Liver (tissue), 9 donors: ENCODE measurements around the gene ASH1L. TPM values are rescaled to one million over a fixed set of nuclear protein-coding genes. Genes with fewer than 3 reads are reported as not detected.
"Not testable (repeated sequence)": the region's sequence is repeated elsewhere in the genome, so short reads cannot be mapped to it uniquely, and the experiment has no call there.

Source experiments
- DNase-seq: peaks from one replicate; pipeline ENCODE4 v3.0.0-alpha.2; 2017; ENCODE audit warnings: low spot score
- H3K27ac ChIP-seq, 2 donors: one replicate each; pipeline ENCODE4 v1.7.0; 2013; ENCODE audit warnings: inconsistent platforms in 2 of 2, low read length in 2 of 2, control low read depth in 1 of 2, low read depth in 1 of 2, mild to moderate bottlenecking in 1 of 2
- H3K27me3 ChIP-seq, 4 donors: one replicate each; pipeline versions ENCODE4 v1.6.1 to v1.7.0; 2013; ENCODE audit warnings: low read length in 3 of 4, inconsistent platforms in 1 of 4, mild to moderate bottlenecking in 1 of 4, moderate library complexity in 1 of 4; ENCODE audit not compliant: control insufficient read depth in 4 of 4, insufficient read depth in 4 of 4
- H3K36me3 ChIP-seq, 4 donors: one replicate each; pipeline versions ENCODE4 v1.6.1 to v1.7.0; 2013; ENCODE audit warnings: low read length in 3 of 4, mild to moderate bottlenecking in 3 of 4, low read depth in 1 of 4, moderate library complexity in 1 of 4; ENCODE audit not compliant: control insufficient read depth in 4 of 4, insufficient read depth in 3 of 4
- H3K4me1 ChIP-seq, 4 donors: one replicate each; pipeline versions ENCODE4 v1.6.1 to v1.7.0; 2013; ENCODE audit warnings: low read length in 3 of 4, mild to moderate bottlenecking in 3 of 4, moderate library complexity in 1 of 4; ENCODE audit not compliant: control insufficient read depth in 4 of 4, insufficient read depth in 4 of 4
- H3K4me3 ChIP-seq, 3 donors: one replicate each; pipeline versions ENCODE4 v1.6.1 to v1.7.0; 2013; ENCODE audit warnings: low read length in 3 of 3, control low read depth in 1 of 3, low read depth in 1 of 3, mild to moderate bottlenecking in 1 of 3
- H3K9ac ChIP-seq, 2 donors: one replicate each; pipeline ENCODE4 v1.7.0; 2013; ENCODE audit warnings: low read length in 2 of 2, mild to moderate bottlenecking in 2 of 2, moderate library complexity in 2 of 2, control low read depth in 1 of 2, low read depth in 1 of 2
- H3K9me3 ChIP-seq, 4 donors: one replicate each; pipeline versions ENCODE4 v1.6.1 to v1.7.0; 2013; ENCODE audit warnings: low read length in 3 of 4; ENCODE audit not compliant: control insufficient read depth in 4 of 4
- EGR1 ChIP-seq, 2 donors: IDR thresholded peaks; 2 replicates each; pipeline ENCODE4 v1.6.1; 2016 to 2018; ENCODE audit warnings: antibody characterized with exemption in 2 of 2, low read depth in 2 of 2
- FOXA1 ChIP-seq: IDR thresholded peaks from 2 replicates; pipeline ENCODE4 v1.6.1; 2016; ENCODE audit warnings: antibody characterized with exemption
- FOXA2 ChIP-seq: IDR thresholded peaks from 2 replicates; pipeline ENCODE4 v1.6.1; 2016; ENCODE audit warnings: antibody characterized with exemption
- GABPA ChIP-seq, 2 donors: IDR thresholded peaks in 1 of 2; conservative IDR thresholded peaks in 1 of 2; 2 replicates each; pipeline ENCODE4 v1.6.1; 2016; ENCODE audit warnings: antibody characterized with exemption in 2 of 2, mild to moderate bottlenecking in 1 of 2, moderate library complexity in 1 of 2
- HNF4A ChIP-seq, 2 donors: conservative IDR thresholded peaks; 2 replicates each; pipeline ENCODE4 v1.6.1; 2016; ENCODE audit warnings: antibody characterized with exemption in 2 of 2, mild to moderate bottlenecking in 2 of 2
- HNF4G ChIP-seq: IDR thresholded peaks from 2 replicates; pipeline ENCODE4 v1.6.1; 2016; ENCODE audit warnings: antibody characterized with exemption
- JUND ChIP-seq, 2 donors: IDR thresholded peaks; 2 replicates each; pipeline ENCODE4 v1.6.1; 2016; ENCODE audit warnings: antibody characterized with exemption in 2 of 2
- RAD21 ChIP-seq, 2 donors: IDR thresholded peaks; 2 replicates each; pipeline ENCODE4 v1.6.1; 2016; ENCODE audit warnings: antibody characterized with exemption in 2 of 2, mild to moderate bottlenecking in 2 of 2
- RXRA ChIP-seq, 2 donors: IDR thresholded peaks; 2 replicates each; pipeline ENCODE4 v1.6.1; 2017 to 2018; ENCODE audit warnings: antibody characterized with exemption in 2 of 2, mild to moderate bottlenecking in 1 of 2
- SP1 ChIP-seq: IDR thresholded peaks from 2 replicates; pipeline ENCODE4 v1.6.1; 2018; ENCODE audit warnings: antibody characterized with exemption, mild to moderate bottlenecking
- TAF1 ChIP-seq: conservative IDR thresholded peaks from 2 replicates; pipeline ENCODE4 v1.6.1; 2016; ENCODE audit warnings: antibody characterized with exemption, mild to moderate bottlenecking
- YY1 ChIP-seq: IDR thresholded peaks from 2 replicates; pipeline ENCODE4 v1.6.1; 2016; ENCODE audit warnings: antibody characterized with exemption, mild to moderate bottlenecking
- WGBS: extraction: QIAGEN DNeasy Blood & Tissue Kit; methylation state at CpG from one replicate; pipeline ENCODE4 v1.1.7; 2013; 5-methylcytosine and 5-hydroxymethylcytosine counted together
- polyA plus RNA-seq, 2 donors: library from polyadenylated mRNA; stranded (reverse) in 1 of 2; unstranded in 1 of 2; fragments of 200-250 nt in 1 of 2; fragments of >200 nt in 1 of 2; fragmentation: Nextera tagmentation in 1 of 2; extraction: Ambion mirVana in 1 of 2; gene quantifications; one replicate each; pipeline versions ENCODE4 v1.2.1 to v1.2.3, GENCODE V29; 2013 to 2015
- total RNA-seq, 2 donors: library from RNA; depleted of rRNA; stranded (reverse); fragments of >200 nt; gene quantifications; one replicate each; pipeline ENCODE4 v1.2.3, GENCODE V29; 2014
- TF ChIP-seq, protein P1 (sequence below): fragments of 150-350 bp; IDR thresholded peaks from 2 replicates; pipeline ENCODE4 v1.5.1; 2017; ENCODE audit warnings: improper control_type of control experiment, low read depth, low read length; ENCODE audit not compliant: missing input control
- TF ChIP-seq, protein P2 (sequence below): IDR thresholded peaks from 2 replicates; pipeline ENCODE4 v1.6.1; 2016; ENCODE audit warnings: antibody characterized with exemption
- TF ChIP-seq, protein P3 (sequence below): IDR thresholded peaks from 2 replicates; pipeline ENCODE4 v1.6.1; 2016; ENCODE audit warnings: antibody characterized with exemption, mild to moderate bottlenecking
- TF ChIP-seq, protein P4 (sequence below): IDR thresholded peaks from 2 replicates; pipeline ENCODE4 v1.6.1; 2016; ENCODE audit warnings: antibody characterized with exemption
- TF ChIP-seq, protein P5 (sequence below): IDR thresholded peaks from 2 replicates; pipeline ENCODE4 v1.6.1; 2016; ENCODE audit warnings: antibody characterized with exemption
- donor health status: healthy.
- donor health status: healthy.
- donor health status: healthy.
- donor health status: healthy.
- donor health status: healthy.

Gene ASH1L
- total and polyA plus RNA-seq, 4 donors, result 3.9 to 30.3 (median 13.9) TPM

DNA sequence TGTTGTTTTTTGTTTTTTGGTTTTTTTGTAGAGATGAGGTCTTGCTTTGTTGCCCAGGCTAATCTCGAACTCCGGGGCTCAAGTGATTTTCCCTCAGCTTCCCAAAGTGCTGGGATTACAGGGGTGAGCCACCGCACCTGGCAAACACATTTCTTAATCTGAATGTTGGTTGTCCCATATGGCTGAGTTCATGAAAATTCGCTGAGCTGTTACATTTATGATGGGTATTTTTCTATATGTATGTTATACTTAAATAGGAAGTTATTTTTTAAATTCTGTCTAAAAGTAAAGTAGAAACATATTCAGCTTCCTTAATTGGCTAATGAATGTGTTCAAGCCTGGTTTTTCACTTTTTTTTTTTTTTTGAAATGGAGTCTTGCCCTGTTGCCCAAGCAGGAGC, 75.1 kb downstream of the ASH1L start:
- no peaks in the 10 kb centered on the region for H3K27me3 ChIP-seq
- H3K4me3 ChIP-seq, result no peak overlapping the region
- WGBS, result 98% methylated on average over 4 of the region's 4 CpGs
- H3K4me1 ChIP-seq, result peaks cover 0 to 9% (median 6%) of the 10 kb centered on the region in 4 donors
- no peaks in the 10 kb centered on the region for H3K9me3 ChIP-seq
- TF ChIP-seq GABPA (IDR thresholded peaks at IDR 0.05 in 1 of 2, conservative IDR thresholded peaks at IDR 0.05 in 1 of 2) (no peak), EGR1 (IDR thresholded peaks at IDR 0.05; ENCODE audit: low read depth in 2 of 2) (no peak), RAD21 (IDR thresholded peaks at IDR 0.05) (no peak), FOXA2 (no peak), HNF4A (conservative IDR thresholded peaks at IDR 0.05) (no peak), YY1 (no peak), JUND (IDR thresholded peaks at IDR 0.05) (no peak), HNF4G (no peak), TAF1 (no peak), FOXA1 (no peak), SP1 (no peak), RXRA (IDR thresholded peaks at IDR 0.05) (no peak)
- TF ChIP-seq, protein P1, sequence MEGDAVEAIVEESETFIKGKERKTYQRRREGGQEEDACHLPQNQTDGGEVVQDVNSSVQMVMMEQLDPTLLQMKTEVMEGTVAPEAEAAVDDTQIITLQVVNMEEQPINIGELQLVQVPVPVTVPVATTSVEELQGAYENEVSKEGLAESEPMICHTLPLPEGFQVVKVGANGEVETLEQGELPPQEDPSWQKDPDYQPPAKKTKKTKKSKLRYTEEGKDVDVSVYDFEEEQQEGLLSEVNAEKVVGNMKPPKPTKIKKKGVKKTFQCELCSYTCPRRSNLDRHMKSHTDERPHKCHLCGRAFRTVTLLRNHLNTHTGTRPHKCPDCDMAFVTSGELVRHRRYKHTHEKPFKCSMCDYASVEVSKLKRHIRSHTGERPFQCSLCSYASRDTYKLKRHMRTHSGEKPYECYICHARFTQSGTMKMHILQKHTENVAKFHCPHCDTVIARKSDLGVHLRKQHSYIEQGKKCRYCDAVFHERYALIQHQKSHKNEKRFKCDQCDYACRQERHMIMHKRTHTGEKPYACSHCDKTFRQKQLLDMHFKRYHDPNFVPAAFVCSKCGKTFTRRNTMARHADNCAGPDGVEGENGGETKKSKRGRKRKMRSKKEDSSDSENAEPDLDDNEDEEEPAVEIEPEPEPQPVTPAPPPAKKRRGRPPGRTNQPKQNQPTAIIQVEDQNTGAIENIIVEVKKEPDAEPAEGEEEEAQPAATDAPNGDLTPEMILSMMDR, result no peak
- TF ChIP-seq, protein P2, sequence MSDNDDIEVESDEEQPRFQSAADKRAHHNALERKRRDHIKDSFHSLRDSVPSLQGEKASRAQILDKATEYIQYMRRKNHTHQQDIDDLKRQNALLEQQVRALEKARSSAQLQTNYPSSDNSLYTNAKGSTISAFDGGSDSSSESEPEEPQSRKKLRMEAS, result no peak
- TF ChIP-seq, protein P3, sequence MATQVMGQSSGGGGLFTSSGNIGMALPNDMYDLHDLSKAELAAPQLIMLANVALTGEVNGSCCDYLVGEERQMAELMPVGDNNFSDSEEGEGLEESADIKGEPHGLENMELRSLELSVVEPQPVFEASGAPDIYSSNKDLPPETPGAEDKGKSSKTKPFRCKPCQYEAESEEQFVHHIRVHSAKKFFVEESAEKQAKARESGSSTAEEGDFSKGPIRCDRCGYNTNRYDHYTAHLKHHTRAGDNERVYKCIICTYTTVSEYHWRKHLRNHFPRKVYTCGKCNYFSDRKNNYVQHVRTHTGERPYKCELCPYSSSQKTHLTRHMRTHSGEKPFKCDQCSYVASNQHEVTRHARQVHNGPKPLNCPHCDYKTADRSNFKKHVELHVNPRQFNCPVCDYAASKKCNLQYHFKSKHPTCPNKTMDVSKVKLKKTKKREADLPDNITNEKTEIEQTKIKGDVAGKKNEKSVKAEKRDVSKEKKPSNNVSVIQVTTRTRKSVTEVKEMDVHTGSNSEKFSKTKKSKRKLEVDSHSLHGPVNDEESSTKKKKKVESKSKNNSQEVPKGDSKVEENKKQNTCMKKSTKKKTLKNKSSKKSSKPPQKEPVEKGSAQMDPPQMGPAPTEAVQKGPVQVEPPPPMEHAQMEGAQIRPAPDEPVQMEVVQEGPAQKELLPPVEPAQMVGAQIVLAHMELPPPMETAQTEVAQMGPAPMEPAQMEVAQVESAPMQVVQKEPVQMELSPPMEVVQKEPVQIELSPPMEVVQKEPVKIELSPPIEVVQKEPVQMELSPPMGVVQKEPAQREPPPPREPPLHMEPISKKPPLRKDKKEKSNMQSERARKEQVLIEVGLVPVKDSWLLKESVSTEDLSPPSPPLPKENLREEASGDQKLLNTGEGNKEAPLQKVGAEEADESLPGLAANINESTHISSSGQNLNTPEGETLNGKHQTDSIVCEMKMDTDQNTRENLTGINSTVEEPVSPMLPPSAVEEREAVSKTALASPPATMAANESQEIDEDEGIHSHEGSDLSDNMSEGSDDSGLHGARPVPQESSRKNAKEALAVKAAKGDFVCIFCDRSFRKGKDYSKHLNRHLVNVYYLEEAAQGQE, result no peak
- TF ChIP-seq, protein P4, sequence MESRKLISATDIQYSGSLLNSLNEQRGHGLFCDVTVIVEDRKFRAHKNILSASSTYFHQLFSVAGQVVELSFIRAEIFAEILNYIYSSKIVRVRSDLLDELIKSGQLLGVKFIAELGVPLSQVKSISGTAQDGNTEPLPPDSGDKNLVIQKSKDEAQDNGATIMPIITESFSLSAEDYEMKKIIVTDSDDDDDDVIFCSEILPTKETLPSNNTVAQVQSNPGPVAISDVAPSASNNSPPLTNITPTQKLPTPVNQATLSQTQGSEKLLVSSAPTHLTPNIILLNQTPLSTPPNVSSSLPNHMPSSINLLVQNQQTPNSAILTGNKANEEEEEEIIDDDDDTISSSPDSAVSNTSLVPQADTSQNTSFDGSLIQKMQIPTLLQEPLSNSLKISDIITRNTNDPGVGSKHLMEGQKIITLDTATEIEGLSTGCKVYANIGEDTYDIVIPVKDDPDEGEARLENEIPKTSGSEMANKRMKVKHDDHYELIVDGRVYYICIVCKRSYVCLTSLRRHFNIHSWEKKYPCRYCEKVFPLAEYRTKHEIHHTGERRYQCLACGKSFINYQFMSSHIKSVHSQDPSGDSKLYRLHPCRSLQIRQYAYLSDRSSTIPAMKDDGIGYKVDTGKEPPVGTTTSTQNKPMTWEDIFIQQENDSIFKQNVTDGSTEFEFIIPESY, result no peak
- TF ChIP-seq, protein P5, sequence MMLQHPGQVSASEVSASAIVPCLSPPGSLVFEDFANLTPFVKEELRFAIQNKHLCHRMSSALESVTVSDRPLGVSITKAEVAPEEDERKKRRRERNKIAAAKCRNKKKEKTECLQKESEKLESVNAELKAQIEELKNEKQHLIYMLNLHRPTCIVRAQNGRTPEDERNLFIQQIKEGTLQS, result no peak
- H3K27ac ChIP-seq, result no peak overlapping the region
- no peak for DNase-seq
- no peaks in the 10 kb centered on the region for H3K36me3 ChIP-seq
- no peak overlapping the region for H3K9ac ChIP-seq

DNA sequence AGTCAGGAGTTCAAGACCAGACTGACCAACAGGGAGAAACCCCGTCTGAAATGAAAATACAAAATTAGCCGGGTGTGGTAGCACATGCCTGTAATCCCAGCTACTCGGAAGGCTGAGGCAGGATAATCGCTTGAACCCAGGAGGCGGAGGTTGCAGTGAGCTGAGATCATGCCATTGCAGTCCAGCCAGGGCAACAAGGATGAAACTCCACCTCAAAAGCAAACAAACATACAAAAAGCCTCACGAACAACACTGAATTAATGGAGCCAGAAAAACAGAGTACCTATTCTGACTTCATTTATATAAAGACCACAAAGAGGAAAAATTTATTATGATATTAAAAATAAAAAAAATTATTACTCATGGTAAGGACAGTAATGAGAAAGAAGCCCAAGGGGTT, 75.7 kb downstream of the ASH1L start:
- H3K9ac ChIP-seq, H3K27ac ChIP-seq, H3K9me3 ChIP-seq, DNase-seq, H3K4me3 ChIP-seq, H3K36me3 ChIP-seq, H3K27me3 ChIP-seq, H3K4me1 ChIP-seq: not testable (repeated sequence)
- WGBS, result 66% methylated on average over 6 of the region's 6 CpGs
- TF ChIP-seq HNF4A (conservative IDR thresholded peaks at IDR 0.05), result peak in 1 of 2 donors; percentile 32
